Right lobe of liver (tissue), 4 donors: Measurements from ENCODE around the gene FCER2.

Experiments used
- CTCF ChIP-seq, 4 donors: fragments of 200-600 bp in 3 of 4; fragments of 450-650 bp in 1 of 4; IDR thresholded peaks; one replicate each; pipeline versions ENCODE4 v1.5.1 to v1.8.0; 2016 to 2022; ENCODE audit warnings: antibody characterized with exemption in 4 of 4, mild to moderate bottlenecking in 2 of 4
- POLR2A ChIP-seq: fragments of 450-650 bp; IDR thresholded peaks from one replicate; pipeline ENCODE4 v1.6.1; 2017; ENCODE audit warnings: antibody characterized with exemption, mild to moderate bottlenecking
- donor health status: DM: no; HTN: no; CAD: no.
- donor health status: DM: no; HTN: no; CAD: no.
- donor health status: DM: no; HTN: yes; CAD: no.

DNA sequence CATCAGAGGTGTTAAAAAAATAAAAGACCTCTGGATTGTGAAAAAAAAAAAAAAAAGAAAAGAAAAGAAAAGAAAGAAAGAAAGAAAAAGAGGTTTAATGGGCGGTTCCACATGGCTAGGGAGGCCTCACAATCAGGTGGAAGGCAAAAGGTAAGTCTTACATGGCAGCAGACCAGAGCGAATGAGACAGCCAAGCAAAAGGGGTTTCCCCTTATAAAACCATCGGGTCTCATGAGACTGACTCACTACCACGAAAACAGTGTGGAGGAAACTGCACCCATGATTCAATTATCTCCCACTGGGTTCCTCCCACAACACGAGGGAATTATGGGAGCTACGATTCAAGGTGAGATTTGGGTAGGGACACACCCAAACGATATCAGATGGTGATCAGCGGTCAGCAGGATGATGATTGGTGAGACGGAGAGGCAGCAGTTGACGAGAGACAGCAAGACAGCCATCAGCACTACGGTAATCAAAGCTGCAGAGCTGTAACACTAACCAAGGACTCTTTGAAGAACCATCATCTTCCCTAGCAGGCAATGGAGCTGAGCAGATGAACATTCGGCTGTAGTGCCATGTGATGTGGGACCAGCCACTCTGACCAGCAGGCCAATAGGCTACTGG, 49.3 kb upstream of the FCER2 start:
- TF ChIP-seq CTCF (IDR thresholded peaks at IDR 0.05), result no peak
- no peak for TF ChIP-seq POLR2A
